Fibroblast of the conjunctiva (primary cell): ENCODE results near the gene OCA2.

Experiments used
- DNase-seq: peaks from one replicate; pipeline ENCODE4 v3.0.0-alpha.2; 2010; ENCODE audit warnings: low read depth

The OCA2 gene

GRCh38 chr15:28079313-28079969, 19.7 kb downstream of the OCA2 start:
- no peak for DNase-seq

DNA sequence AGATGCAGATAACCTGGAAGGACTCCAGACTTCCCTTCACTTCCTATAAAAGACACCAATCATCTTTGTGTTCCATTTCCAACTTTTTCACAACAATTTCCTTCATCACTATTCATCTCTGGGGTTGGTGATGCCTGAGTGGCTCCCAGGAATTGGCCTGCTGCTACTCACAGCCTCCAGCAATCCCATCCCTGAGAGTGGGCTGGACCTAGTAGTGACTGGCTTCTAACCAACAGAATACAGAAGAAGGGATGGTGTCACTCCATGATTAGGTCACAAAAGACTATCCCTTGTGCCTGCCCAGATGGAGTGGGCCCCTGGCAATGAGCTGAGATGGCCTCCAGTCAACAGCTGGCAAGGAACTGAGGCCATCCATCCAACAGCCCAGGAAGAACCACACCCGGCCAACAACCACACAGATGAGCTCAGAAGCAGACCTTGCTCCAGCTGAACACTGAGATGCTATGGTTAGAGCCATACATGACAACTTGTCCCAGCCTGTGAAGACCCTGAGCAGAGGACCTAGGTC, 20.9 kb downstream of the OCA2 start:
- no peak for DNase-seq

DNA sequence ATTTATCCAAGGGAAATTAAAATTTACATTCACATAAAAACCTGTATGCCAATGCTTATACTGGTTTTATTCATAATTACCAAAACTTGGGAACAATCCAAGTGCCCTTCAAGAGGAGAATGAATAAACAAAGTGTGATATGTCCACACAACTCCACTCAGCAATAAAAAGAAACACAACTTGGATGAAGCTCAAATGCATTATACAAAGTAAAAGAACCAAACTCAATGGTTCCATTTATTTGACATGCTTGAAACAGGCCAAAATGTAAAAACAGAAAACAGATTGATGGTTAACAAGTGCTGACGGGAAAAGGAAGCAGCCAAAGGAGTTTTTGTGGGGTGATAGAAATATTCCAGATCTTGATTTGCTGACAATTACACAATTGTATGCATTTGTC, 23.5 kb downstream of the OCA2 start:
- no peak for DNase-seq

GRCh38 chr15:28068930-28069329, 30.2 kb downstream of the OCA2 start:
- no peak for DNase-seq

GRCh38 chr15:28066231-28066630, 32.9 kb downstream of the OCA2 start:
- DNase-seq, result no peak

DNA sequence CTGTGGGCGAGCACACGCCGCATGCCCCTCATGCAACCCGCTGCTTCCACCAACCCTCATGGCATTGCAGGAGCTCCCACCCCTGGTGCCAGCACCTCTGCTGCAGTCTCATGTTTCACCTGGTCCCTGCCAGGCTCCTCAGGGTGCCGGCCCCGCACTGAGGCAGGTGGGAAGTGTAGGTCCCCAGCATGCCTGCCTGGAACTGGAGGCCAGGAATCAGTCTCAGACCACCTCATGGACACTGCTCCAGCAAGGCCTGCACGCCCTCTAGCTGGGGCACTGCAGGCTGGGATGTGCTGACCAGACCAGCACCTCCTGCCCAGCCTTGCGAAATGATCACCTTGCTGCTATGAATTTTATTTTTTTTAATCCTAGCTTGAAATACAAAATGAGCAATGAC, 39.1 kb downstream of the OCA2 start:
- DNase-seq, result no peak

DNA sequence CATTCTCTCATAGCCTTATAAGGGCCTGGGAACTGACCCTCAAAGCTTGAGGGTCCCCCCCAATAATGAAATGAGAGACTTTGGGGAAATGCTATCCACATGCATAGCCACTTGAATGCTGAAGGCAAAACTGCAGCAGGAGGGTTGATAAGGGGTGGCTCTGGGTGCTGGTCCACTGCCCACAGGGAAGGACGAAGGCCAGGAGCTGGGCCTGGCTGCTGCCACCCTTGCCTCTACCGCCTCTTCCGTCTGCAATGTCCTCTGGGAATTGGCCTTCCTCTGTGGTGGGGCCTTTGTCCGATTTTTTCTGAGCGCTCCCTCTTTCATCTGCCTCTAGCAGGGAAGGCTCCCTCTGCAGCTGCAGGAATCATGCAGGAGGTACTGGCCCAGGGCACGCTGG, 41.0 kb downstream of the OCA2 start:
- no peak for DNase-seq

GRCh38 chr15:28051955-28052633, 47.0 kb downstream of the OCA2 start:
- DNase-seq, result no peak

DNA sequence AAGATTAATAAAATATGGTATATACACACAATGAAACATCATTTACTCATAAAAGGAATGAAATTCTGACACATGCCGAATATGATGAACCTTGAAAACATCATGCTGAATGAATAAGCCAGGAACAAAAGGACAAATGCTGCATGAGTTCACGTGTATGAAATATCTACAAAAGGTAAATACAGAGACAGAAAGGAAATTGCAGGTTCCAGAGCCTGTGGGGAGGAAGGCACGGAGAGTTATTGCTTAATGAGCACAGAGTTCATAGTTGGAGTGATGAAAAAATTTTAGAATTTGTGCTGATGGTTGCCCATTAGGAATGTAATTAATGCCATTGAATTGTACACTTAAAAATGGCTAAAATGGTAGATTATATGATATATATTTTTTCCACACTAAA, 49.5 kb downstream of the OCA2 start:
- DNase-seq, result no peak

GRCh38 chr15:28047277-28047676, 51.8 kb downstream of the OCA2 start:
- DNase-seq, result no peak

DNA sequence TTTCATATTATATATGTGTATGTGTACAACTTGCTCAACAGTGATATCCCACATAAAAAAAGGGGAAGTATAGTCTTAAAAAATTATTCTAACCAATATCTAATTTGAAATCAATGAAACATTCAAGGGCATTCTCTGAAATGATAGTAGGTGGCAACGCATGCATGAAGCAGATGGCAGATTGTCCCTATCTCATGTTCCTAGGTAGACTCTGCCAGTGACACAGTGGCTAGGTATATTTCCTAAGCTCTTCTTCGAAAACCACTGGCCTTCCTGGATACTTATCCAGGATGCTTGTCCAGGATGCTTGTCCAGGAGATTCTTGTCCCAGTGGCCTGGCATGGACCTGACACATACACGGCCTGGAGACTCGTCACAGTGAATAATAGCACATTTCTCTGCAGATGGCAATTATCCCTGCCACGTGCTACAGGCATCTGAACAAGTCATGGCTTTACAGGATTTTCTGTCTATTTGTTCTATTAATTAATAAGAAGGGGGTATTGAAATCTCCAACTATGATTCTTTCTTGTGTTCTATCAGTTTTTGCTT, 54.9 kb downstream of the OCA2 start:
- DNase-seq, result no peak

GRCh38 chr15:28043691-28044091, 55.4 kb downstream of the OCA2 start:
- DNase-seq, result no peak

- DNase-seq, result no peak
Measured at GRCh38 chr15:28037969-28038590, 61.0 kb downstream of the OCA2 start.

DNA sequence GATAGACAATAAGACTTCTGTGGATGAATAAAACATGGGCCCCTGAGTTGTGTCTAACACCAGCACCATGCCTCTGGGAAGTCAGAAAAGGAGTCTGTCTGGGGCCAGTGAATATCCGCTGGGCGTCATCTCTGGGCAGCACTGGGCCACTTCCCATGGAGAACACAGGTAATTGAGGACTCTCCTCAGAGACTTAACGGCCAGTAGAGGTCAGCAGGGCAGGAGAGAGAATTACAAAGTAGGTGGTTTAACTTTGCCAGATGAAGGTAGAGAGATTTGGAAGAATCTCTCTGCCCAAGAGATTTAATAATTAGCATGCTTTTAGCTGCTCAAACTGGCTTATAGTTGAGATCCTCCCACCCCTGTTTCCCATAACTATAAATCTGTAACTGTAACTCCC, 65.7 kb downstream of the OCA2 start:
- DNase-seq, result no peak

DNA sequence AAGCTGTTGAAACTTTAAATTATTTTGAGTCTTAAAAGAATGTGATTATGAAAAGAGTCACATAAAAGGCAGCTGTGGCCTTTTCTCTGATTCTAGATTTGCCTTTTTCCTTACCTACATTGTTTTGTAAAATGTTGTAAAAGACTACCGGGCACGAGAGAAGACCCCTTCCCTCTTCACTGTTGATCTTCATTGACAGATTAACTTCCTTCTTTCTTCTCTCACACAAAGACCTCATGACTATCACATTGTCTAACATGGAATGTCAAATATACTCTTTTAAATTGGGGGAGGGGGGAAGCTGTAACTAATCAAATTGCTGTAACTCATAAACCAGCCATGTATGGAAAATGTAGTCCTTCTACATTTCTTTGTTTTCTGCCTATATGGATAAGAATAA, 68.3 kb downstream of the OCA2 start:
- no peak for DNase-seq

DNA sequence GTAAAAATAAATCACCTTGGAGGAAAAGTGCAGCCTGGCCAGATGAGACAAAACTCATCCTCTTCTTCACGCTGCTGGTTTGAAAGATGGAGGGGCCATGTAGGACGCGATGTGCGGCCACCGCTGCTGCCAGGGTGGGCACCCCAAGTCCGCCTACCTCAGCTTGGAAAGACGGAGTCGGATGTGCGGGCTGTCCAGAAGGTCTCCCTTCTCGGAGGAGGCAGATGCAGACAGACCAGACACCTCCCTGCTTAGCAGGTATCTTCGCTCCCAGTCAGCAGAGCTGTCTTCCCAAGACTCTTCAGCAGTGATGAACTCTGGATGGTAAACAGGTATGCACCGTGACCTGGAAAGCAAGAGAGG, 71.4 kb downstream of the OCA2 start:
- DNase-seq, result no peak

DNA sequence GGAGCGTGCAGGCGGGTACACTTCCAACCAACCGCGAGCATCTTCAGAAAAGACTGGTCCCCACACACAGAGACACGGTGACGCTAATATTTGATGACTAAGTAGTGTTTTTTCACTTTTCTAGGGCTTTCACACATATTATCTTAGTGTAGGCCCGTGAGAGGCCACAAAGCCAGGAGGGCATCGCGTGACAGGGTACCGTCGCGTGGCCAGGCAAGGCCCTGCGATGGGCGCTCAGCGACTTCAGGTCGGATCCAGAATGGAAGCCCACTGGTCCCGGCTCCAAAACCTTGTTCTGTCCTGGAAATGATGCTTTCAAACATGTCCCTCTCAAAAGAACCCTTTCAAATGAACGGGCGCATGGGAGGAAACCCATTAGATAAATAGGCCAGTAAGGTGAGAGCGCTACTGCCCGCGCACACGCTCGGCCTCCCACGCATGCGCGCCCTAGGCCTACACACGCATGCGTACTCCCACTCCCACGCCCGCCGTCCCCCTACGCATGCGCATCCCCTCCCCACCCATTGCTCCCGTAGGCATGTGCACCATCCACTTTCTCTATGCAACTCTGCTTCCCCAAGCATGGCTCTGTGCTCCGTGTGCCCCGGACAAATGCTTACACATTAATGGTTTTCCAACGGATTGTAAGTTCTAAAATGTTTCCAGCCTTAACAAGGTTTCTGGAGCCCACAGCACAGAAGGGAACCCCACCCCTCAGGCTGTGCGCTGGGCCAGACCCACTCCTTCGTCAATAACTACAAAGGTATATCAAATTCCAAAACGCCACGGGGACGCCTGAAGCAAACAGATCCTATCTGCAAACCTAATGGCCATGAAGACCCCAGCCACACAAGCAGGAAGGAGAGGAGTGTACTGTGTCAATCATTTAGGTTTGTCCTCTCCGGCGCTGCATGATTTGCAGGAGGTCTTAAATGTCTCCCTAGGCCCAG, 72.1 kb downstream of the OCA2 start:
- no peak for DNase-seq

GRCh38 chr15:28026221-28026620, 72.9 kb downstream of the OCA2 start:
- DNase-seq, result no peak

GRCh38 chr15:28025413-28025812, 73.7 kb downstream of the OCA2 start:
- no peak for DNase-seq

DNA sequence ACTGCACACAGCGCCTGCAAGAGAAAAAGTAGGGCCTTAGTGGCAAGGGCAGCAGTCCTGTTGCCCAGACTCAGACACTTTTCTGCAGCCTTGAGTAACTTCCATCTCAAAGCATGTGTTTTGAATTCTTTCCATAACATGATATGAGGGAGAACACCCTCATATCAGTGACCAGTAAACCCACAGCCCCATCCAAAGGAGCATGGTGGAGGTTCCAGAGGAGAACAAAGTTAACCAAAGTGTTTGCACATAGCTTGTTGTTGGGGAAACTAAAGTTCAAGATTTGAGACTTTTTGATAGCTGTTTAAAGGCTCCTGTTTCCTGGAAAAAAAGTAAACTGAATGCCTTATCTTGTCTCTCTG, 74.2 kb downstream of the OCA2 start:
- DNase-seq, result no peak

DNA sequence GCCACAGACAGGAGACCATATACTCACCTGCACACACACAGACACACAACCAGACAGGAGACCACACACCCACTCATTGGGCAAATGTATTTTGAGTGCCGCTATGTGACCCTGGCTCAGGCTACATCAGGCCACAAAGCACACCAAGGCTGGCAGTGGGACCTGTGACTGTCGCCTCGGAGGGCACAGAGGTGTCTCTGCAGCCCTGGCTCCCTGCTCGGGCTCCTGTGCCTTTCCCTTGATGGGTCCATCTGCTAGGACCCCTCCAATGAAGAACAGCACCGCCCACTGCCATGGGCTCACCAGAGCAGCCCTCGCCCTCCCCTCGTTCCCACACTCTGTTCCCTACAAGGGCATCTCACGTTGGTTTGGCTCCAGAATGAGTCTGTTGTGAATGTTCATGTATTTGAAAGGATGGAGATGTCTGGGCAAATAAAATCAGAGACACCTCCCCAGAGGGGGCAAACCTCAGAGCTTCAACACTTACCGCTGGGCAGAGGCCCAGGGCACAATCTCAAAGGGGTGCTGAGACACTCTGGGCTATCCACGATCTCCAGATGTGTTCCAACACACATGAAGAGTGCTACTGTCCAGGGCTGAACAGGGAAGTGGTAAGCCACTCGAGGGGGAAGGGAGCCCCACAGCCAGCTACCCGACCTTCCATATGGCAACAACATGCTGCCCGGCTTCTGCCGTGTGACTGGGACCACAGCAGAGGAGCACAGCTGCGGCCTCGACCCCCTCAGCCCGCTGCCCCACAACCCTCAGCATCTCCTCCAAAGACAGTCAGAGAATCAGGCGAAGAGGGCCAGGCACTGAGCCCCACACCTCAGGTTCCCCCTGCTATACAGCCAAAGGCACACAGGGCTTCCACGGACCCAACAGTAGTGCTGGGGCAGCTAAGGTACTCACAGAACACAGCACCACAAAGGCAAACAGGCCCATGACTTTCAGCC, 74.9 kb downstream of the OCA2 start:
- no peak for DNase-seq
